T-helper 2 cell treated with Interferon-gamma antibody and Interleukin-4, amounts not matched to agents 5 μg/mL and 100 μg/mL, for 36 hours (primary cell): ENCODE measurements around the gene CPLANE2.

Experiments used
- DNase-seq: peaks from one replicate; pipeline ENCODE4 v3.0.0; 2021; ENCODE audit warnings: low spot score
- H3K27ac Mint-ChIP-seq: one replicate; pipeline ENCODE4 v1.8.0; 2021; ENCODE audit warnings: mild to moderate bottlenecking, mixed read lengths
- H3K27me3 Mint-ChIP-seq: one replicate; pipeline ENCODE4 v1.8.0; 2021; ENCODE audit warnings: low read depth, mixed read lengths
- H3K36me3 Mint-ChIP-seq: one replicate; pipeline ENCODE4 v1.8.0; 2021; ENCODE audit warnings: low read depth, mixed read lengths
- H3K4me1 Mint-ChIP-seq: one replicate; pipeline ENCODE4 v1.8.0; 2021; ENCODE audit warnings: low read depth, mixed read lengths
- H3K4me3 Mint-ChIP-seq: one replicate; pipeline ENCODE4 v1.8.0; 2022; ENCODE audit warnings: mild to moderate bottlenecking, moderate library complexity, mixed read lengths
- H3K9me3 Mint-ChIP-seq: one replicate; pipeline ENCODE4 v1.8.0; 2021; ENCODE audit warnings: mixed read lengths

CPLANE2 gene

DNA sequence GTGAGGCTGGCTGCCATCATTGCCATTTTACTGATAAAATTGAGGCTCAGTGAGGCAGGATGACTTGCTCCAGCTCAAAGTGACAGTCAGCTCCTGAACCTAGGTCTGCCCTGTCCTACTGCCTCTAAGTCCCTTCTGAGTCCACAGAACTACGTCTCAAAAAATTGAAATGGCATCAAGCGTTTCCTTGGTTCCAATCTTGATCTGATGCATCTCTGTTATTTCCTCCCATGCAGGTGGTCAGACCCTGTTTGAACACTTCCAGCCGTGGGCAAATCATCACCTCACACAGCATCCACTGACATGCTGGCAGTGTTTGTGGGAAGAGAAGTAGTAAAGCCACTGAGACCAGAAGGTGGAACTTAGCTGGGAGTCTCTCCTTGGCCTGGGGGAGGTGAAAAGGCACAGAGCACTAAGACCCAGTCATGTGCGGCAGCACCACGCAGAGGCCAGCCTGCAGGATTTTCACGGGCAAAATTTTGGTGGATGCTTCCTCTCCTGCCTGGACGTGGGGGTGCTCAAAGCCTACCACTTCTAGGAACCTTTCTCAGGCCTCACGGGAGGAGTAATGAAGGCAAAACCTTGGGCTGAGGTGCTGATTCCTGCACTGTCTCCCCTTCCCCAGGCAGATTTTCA lies 7.8 kb upstream of the CPLANE2 start:
- DNase-seq = no peak
- Mint-ChIP-seq H3K36me3 (peaks cover 15% of the 10 kb centered on the region), H3K27me3 (no peaks in the 10 kb centered on the region), H3K9me3 (no peaks in the 10 kb centered on the region), H3K4me1 (peaks cover 8% of the 10 kb centered on the region), H3K27ac (no peak overlapping the region), H3K4me3 (no peak overlapping the region)

- Mint-ChIP-seq H3K4me1 (peaks cover 5% of the 10 kb centered on the region), H3K9me3 (no peaks in the 10 kb centered on the region), H3K27ac (no peak overlapping the region), H3K36me3 (peaks cover 11% of the 10 kb centered on the region), H3K4me3 (no peak overlapping the region), H3K27me3 (no peaks in the 10 kb centered on the region)
- peak; percentile 61 for DNase-seq
Observed at GRCh38 chr1:16243936-16244649, 7.1 kb upstream of the CPLANE2 start.

GRCh38 chr1:16243215-16243610 lies 6.2 kb upstream of the CPLANE2 start:
- H3K9me3 Mint-ChIP-seq = no peaks in the 10 kb centered on the region
- peaks cover 9% of the 10 kb centered on the region for H3K36me3 Mint-ChIP-seq
- no peaks in the 10 kb centered on the region for H3K27me3 Mint-ChIP-seq
- no peak for DNase-seq
- no peak overlapping the region for H3K4me3 Mint-ChIP-seq
- no peak overlapping the region for H3K27ac Mint-ChIP-seq
- peaks cover 5% of the 10 kb centered on the region for H3K4me1 Mint-ChIP-seq

DNA sequence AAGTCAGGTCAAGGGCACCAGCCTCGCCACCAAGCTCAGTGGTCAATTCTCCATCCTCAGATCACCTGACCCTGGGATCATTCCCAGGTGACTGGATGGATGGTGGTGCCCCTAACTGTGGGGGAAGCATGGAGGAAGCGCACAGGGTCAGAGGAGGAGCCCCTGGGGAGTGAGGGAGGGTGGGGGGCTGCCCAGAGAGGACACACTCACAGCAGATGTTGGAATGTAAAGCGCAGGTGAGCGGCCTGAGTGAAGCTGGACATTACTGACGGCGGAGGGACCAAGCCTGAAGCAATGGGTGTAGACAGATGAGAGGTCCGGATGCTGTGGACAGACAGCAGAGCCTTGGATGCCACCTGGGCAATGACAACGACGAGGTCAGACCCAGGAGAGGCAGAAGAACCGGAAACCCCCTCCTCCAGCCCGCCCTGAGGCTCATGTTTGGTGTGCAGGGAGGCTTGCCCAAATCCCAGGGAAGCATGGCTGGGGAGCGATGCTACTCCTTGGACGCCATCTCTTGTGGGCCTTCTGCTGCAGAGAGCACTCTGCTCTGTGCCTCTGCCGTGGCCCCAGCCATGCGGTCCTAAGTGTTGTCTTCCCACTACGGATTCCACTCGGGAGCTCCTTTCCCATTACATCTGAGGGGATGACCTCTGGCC lies 5.7 kb upstream of the CPLANE2 start:
- Mint-ChIP-seq H3K4me3 (no peak overlapping the region), H3K27me3 (no peaks in the 10 kb centered on the region), H3K27ac (no peak overlapping the region), H3K4me1 (peaks cover 8% of the 10 kb centered on the region), H3K9me3 (no peaks in the 10 kb centered on the region), H3K36me3 (peaks cover 8% of the 10 kb centered on the region)
- no peak for DNase-seq

DNA sequence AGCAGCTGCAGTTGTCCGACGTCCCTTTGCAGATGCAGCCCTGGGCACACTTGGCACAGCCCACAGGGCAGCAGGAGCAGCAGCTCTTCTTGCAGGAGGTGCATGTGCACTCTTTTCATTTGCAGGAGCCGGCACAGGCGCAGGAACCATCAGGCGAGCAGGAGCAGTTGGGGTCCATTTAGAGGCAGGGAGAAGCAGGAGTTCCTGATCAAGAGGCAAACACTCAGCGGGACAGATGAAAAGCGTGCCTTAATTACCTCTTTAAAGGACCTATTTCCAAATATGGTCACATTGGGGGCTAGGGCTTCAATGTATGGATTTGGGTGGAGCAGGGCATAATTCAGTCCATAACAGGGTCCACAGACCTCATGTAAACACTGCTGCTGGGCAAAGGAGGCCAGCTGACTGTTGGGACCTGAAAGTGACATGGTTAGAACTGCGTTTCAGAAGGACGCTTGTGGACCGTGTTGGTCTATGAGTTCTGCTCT lies 4.3 kb upstream of the CPLANE2 start:
- Mint-ChIP-seq H3K27me3 (no peaks in the 10 kb centered on the region), H3K27ac (no peak overlapping the region), H3K36me3 (no peaks in the 10 kb centered on the region), H3K4me3 (no peak overlapping the region), H3K9me3 (no peaks in the 10 kb centered on the region), H3K4me1 (peaks cover 16% of the 10 kb centered on the region)
- DNase-seq = no peak

DNA sequence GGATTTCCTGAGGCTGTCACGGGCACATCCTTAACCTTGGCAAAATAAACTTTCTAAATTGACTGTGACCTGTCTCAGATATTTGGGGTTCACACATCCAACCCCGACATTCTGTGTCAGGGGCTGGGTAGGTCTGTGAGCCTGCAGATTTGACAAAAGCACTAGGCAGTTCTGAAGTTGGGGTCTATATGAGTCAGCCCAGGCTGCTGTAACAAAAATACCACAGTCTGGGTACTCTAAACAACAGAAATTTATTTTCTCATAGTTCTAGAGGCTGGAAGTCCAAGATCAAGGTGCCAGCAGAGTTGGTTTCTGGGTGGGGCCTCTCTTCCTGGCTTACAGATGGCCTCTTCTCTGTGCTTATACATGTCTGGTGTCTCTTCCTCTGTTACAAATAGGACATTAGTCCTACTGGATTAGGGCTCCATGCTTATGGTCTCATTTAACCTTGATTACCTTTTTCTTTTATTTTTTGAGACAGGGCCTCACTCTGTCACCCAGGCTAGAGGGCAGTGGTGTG lies 3.0 kb upstream of the CPLANE2 start:
- Mint-ChIP-seq H3K27me3 (no peaks in the 10 kb centered on the region), H3K4me1 (peaks cover 21% of the 10 kb centered on the region), H3K27ac (no peak overlapping the region), H3K4me3 (no peak overlapping the region), H3K36me3 (no peaks in the 10 kb centered on the region), H3K9me3 (no peaks in the 10 kb centered on the region)
- no peak for DNase-seq

DNA sequence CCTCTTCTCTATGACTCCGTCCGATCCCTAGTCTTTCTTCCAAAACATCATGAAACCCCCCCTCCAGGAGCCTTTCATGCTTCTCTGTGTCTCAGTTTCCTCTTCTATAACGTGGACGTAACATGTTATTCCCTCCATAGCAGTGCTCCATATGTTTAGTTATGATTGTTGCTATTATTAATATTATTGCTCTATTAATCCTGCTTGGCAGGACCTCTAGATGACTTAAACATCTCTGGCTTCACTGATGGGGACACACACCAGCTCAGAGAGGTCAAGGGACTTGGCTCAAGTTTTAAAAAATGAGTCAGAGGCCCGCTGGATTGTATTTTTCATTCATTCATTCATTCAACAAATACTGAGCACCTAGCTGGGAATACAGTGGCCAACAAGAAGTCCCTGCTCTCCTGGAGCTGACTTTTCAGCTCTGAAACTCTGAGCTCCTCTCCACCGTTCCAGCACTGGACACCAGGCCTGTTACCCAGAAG lies 404 bp upstream of the CPLANE2 start:
- peak overlapping the region; percentile 85 for H3K4me3 Mint-ChIP-seq
- H3K27ac Mint-ChIP-seq = peak overlapping the region; percentile 91
- H3K36me3 Mint-ChIP-seq = no peaks in the 10 kb centered on the region
- H3K9me3 Mint-ChIP-seq = no peaks in the 10 kb centered on the region
- H3K27me3 Mint-ChIP-seq = no peaks in the 10 kb centered on the region
- no peak for DNase-seq
- H3K4me1 Mint-ChIP-seq = peaks cover 19% of the 10 kb centered on the region

DNA sequence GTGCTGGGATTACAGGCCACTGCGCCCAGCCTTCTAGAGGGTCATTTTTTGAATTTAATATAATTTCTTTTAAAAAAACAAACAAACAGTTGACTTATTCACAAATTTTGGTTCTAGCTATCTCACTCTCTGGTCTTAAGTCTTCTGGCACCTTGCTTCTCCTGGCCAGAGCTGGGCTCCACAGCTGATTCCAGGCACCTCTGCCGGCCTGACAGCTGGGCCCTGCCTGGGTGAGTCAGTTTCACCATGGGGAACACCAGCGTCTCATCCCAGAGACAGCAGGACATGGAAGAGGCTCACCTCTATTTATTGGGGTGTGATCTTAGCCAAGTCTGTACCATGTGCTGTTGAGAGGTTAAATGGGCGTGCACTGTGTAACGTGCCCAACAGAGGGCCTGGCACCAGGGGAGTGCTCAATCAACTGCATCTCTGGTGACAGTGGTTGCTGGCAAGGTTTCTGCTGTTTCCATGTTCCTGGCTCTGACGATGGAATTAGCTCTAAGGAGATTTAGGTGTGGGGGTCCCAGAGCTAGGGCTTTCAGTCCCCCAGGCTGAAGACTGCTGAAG lies 956 bp downstream of the CPLANE2 start:
- Mint-ChIP-seq H3K4me3 (peak overlapping the region; percentile 85), H3K27me3 (no peaks in the 10 kb centered on the region), H3K4me1 (peaks cover 19% of the 10 kb centered on the region), H3K36me3 (no peaks in the 10 kb centered on the region), H3K27ac (peak overlapping the region; percentile 91), H3K9me3 (no peaks in the 10 kb centered on the region)
- peak; percentile 16 for DNase-seq

GRCh38 chr1:16235347-16235746 lies 1.6 kb downstream of the CPLANE2 start:
- H3K9me3 Mint-ChIP-seq = no peaks in the 10 kb centered on the region
- H3K27me3 Mint-ChIP-seq = no peaks in the 10 kb centered on the region
- no peak overlapping the region for H3K4me3 Mint-ChIP-seq
- peaks cover 19% of the 10 kb centered on the region for H3K4me1 Mint-ChIP-seq
- H3K27ac Mint-ChIP-seq = no peak overlapping the region
- DNase-seq = no peak
- no peaks in the 10 kb centered on the region for H3K36me3 Mint-ChIP-seq

GRCh38 chr1:16233431-16233830 lies 3.6 kb downstream of the CPLANE2 start:
- Mint-ChIP-seq H3K9me3 (no peaks in the 10 kb centered on the region), H3K27me3 (peaks cover 6% of the 10 kb centered on the region), H3K27ac (no peak overlapping the region), H3K36me3 (no peaks in the 10 kb centered on the region), H3K4me1 (peaks cover 16% of the 10 kb centered on the region), H3K4me3 (no peak overlapping the region)
- DNase-seq = no peak

DNA sequence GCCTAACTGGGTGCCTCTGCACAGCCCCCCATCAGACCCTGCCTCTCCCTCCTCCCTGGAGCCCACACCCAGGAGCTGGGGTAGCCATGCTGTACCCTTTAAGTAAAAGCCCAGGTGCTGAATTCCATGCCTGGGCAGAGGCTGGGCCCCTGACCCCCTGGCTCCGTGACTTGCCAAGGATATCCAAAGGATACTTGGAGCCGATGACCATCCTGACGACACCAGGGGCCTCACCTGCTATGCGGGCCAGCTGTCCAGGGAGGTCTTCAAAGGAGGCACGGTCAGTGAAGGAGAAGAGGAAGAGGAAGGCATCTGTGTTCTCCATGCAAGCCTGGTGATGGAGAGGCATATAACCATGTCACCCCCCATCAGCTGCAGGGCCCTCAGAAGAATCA lies 4.7 kb downstream of the CPLANE2 start:
- Mint-ChIP-seq H3K4me1 (peaks cover 11% of the 10 kb centered on the region), H3K27ac (no peak overlapping the region), H3K9me3 (no peaks in the 10 kb centered on the region), H3K27me3 (peaks cover 17% of the 10 kb centered on the region), H3K4me3 (no peak overlapping the region), H3K36me3 (no peaks in the 10 kb centered on the region)
- no peak for DNase-seq

GRCh38 chr1:16231331-16232315 lies 5.4 kb downstream of the CPLANE2 start:
- Mint-ChIP-seq H3K9me3 (no peaks in the 10 kb centered on the region), H3K4me3 (no peak overlapping the region), H3K4me1 (peaks cover 9% of the 10 kb centered on the region), H3K36me3 (no peaks in the 10 kb centered on the region), H3K27ac (no peak overlapping the region), H3K27me3 (peaks cover 21% of the 10 kb centered on the region)
- DNase-seq = no peak

GRCh38 chr1:16230744-16231143 lies 6.2 kb downstream of the CPLANE2 start:
- Mint-ChIP-seq H3K36me3 (no peaks in the 10 kb centered on the region), H3K9me3 (no peaks in the 10 kb centered on the region), H3K27me3 (peaks cover 29% of the 10 kb centered on the region), H3K4me1 (peaks cover 3% of the 10 kb centered on the region), H3K4me3 (no peak overlapping the region), H3K27ac (no peak overlapping the region)
- DNase-seq = no peak
